Astrocyte (in vitro differentiated cells and primary cell): Measurements from ENCODE around the gene DYNC1LI1. TPM values are rescaled to one million over a fixed set of nuclear protein-coding genes. Genes with fewer than 3 reads are reported as not detected.

Experiments
- DNase-seq: peaks from one replicate; pipeline ENCODE4 v3.0.0-alpha.2; 2010; ENCODE audit warnings: low read depth
- FAIRE-seq: peaks from 2 replicates; lab custom pipeline; 2011; peaks lifted over from hg19 to GRCh38; lab: Jason Lieb, UNC
- H2AFZ ChIP-seq: 2 replicates; pipeline ENCODE4 v1.6.0; 2012; ENCODE audit warnings: low read depth, low read length, inconsistent platforms
- H3K27ac ChIP-seq: 2 replicates; pipeline ENCODE4 v1.5.1; 2011; ENCODE audit warnings: low read depth, low read length, inconsistent platforms
- H3K27me3 ChIP-seq: 2 replicates; pipeline ENCODE4 v1.6.0; 2011; ENCODE audit warnings: low read length, inconsistent platforms; ENCODE audit not compliant: insufficient read depth
- H3K36me3 ChIP-seq: 2 replicates; pipeline ENCODE4 v1.5.1; 2011; ENCODE audit warnings: low read length, inconsistent platforms; ENCODE audit not compliant: insufficient read depth
- H3K4me1 ChIP-seq: 2 replicates; pipeline ENCODE4 v1.5.1; 2011; ENCODE audit warnings: low read length, inconsistent platforms; ENCODE audit not compliant: insufficient read depth
- H3K4me2 ChIP-seq: 2 replicates; pipeline ENCODE4 v1.6.0; 2012; ENCODE audit warnings: low read length, inconsistent platforms
- H3K4me3 ChIP-seq: 2 replicates; pipeline ENCODE4 v1.5.1; 2011; ENCODE audit warnings: low read depth, mild to moderate bottlenecking, low read length, inconsistent platforms; ENCODE audit not compliant: insufficient read depth
- H3K79me2 ChIP-seq: 2 replicates; pipeline ENCODE4 v1.6.0; 2012; ENCODE audit warnings: mild to moderate bottlenecking, low read length, inconsistent platforms; ENCODE audit not compliant: insufficient read depth
- H3K9ac ChIP-seq: 2 replicates; pipeline ENCODE4 v1.6.0; 2012; ENCODE audit warnings: mild to moderate bottlenecking, low read length, inconsistent platforms
- H3K9me3 ChIP-seq: 2 replicates; pipeline ENCODE4 v1.5.1; 2012; ENCODE audit warnings: low read depth, mild to moderate bottlenecking, low read length, inconsistent platforms; ENCODE audit not compliant: insufficient read depth
- H4K20me1 ChIP-seq: 2 replicates; pipeline ENCODE4 v1.6.0; 2012; ENCODE audit warnings: low read length, inconsistent platforms; ENCODE audit not compliant: insufficient read depth
- H3K27ac Mint-ChIP-seq: one replicate; pipeline ENCODE4 v1.8.0; 2021; ENCODE audit warnings: mild to moderate bottlenecking, mixed read lengths; ENCODE audit not compliant: unreplicated experiment
- H3K27me3 Mint-ChIP-seq: one replicate; pipeline ENCODE4 v1.8.0; 2021; ENCODE audit warnings: low read depth, mixed read lengths; ENCODE audit not compliant: unreplicated experiment
- H3K36me3 Mint-ChIP-seq: one replicate; pipeline ENCODE4 v1.8.0; 2021; ENCODE audit warnings: low read depth, mixed read lengths; ENCODE audit not compliant: unreplicated experiment
- H3K4me1 Mint-ChIP-seq: one replicate; pipeline ENCODE4 v1.8.0; 2021; ENCODE audit warnings: low read depth, mixed read lengths; ENCODE audit not compliant: unreplicated experiment
- H3K4me3 Mint-ChIP-seq: one replicate; pipeline ENCODE4 v1.8.0; 2021; ENCODE audit warnings: mild to moderate bottlenecking, moderate library complexity, mixed read lengths; ENCODE audit not compliant: unreplicated experiment
- H3K9me3 Mint-ChIP-seq: one replicate; pipeline ENCODE4 v1.8.0; 2021; ENCODE audit warnings: mild to moderate bottlenecking, mixed read lengths; ENCODE audit not compliant: unreplicated experiment
- CTCF ChIP-seq: IDR thresholded peaks from 2 replicates; pipeline ENCODE4 v1.5.1; 2011; ENCODE audit warnings: low read depth, mild to moderate bottlenecking, inconsistent platforms, low read length, moderate library complexity; ENCODE audit not compliant: insufficient read depth
- EZH2 ChIP-seq: IDR thresholded peaks from 2 replicates; pipeline ENCODE4 v1.6.1; 2012; ENCODE audit warnings: mild to moderate bottlenecking, low read length, inconsistent platforms; ENCODE audit not compliant: insufficient read depth
- total RNA-seq: library from RNA; stranded (reverse); gene quantifications from 2 replicates; pipeline ENCODE4 v1.2.1, GENCODE V29; 2021

Gene DYNC1LI1
- total RNA-seq, 1 donor from 2014 or later: 43.0 TPM

- H3K4me3 ChIP-seq: no peak overlapping the region
- no peak overlapping the region for H3K9ac ChIP-seq
- no peaks in the 10 kb centered on the region for H3K27me3 ChIP-seq
- H3K9me3 ChIP-seq: no peaks in the 10 kb centered on the region
- H3K27ac ChIP-seq: no peak overlapping the region
- H2AFZ ChIP-seq: no peak overlapping the region
- TF ChIP-seq EZH2 (no peak), CTCF (no peak)
- H3K4me1 ChIP-seq: no peaks in the 10 kb centered on the region
- Mint-ChIP-seq H3K9me3 (no peaks in the 10 kb centered on the region), H3K4me3 (no peak overlapping the region), H3K27ac (no peak overlapping the region), H3K4me1 (no peaks in the 10 kb centered on the region), H3K36me3 (no peaks in the 10 kb centered on the region), H3K27me3 (no peaks in the 10 kb centered on the region)
- DNase-seq: no peak
- H3K36me3 ChIP-seq: no peaks in the 10 kb centered on the region
- FAIRE-seq: no peak
- peaks cover 97% of the 10 kb centered on the region for H3K79me2 ChIP-seq
- no peak overlapping the region for H3K4me2 ChIP-seq
- peaks cover 82% of the 10 kb centered on the region for H4K20me1 ChIP-seq
These were observed 19.2 kb downstream of the DYNC1LI1 start for GRCh38 chr3:32551496-32551895.

- H3K36me3 Mint-ChIP-seq: no peaks in the 10 kb centered on the region
- H3K27me3 Mint-ChIP-seq: no peaks in the 10 kb centered on the region
- no peak for FAIRE-seq
- Histone ChIP-seq H3K27me3 (no peaks in the 10 kb centered on the region), H3K27ac (no peak overlapping the region), H3K79me2 (peaks cover 97% of the 10 kb centered on the region), H3K4me2 (no peak overlapping the region), H3K9ac (no peak overlapping the region), H2AFZ (no peak overlapping the region), H3K36me3 (no peaks in the 10 kb centered on the region), H4K20me1 (peaks cover 82% of the 10 kb centered on the region), H3K9me3 (no peaks in the 10 kb centered on the region), H3K4me3 (no peak overlapping the region), H3K4me1 (no peaks in the 10 kb centered on the region)
- H3K9me3 Mint-ChIP-seq: no peaks in the 10 kb centered on the region
- DNase-seq: no peak
- H3K27ac Mint-ChIP-seq: no peak overlapping the region
- H3K4me1 Mint-ChIP-seq: no peaks in the 10 kb centered on the region
- TF ChIP-seq EZH2: no peak
- TF ChIP-seq CTCF: no peak
- H3K4me3 Mint-ChIP-seq: no peak overlapping the region
These were observed 19.6 kb downstream of the DYNC1LI1 start for GRCh38 chr3:32551087-32551486.

- Histone ChIP-seq H3K9ac (no peak overlapping the region), H3K4me3 (no peak overlapping the region), H3K4me2 (no peak overlapping the region), H3K36me3 (no peaks in the 10 kb centered on the region), H3K4me1 (no peaks in the 10 kb centered on the region), H3K27ac (no peak overlapping the region), H3K27me3 (no peaks in the 10 kb centered on the region), H3K9me3 (no peaks in the 10 kb centered on the region), H3K79me2 (peaks cover 66% of the 10 kb centered on the region), H4K20me1 (peaks cover 37% of the 10 kb centered on the region), H2AFZ (no peak overlapping the region)
- H3K9me3 Mint-ChIP-seq: no peaks in the 10 kb centered on the region
- no peak for FAIRE-seq
- H3K4me1 Mint-ChIP-seq: no peaks in the 10 kb centered on the region
- no peak overlapping the region for H3K4me3 Mint-ChIP-seq
- H3K27ac Mint-ChIP-seq: no peak overlapping the region
- TF ChIP-seq EZH2: no peak
- no peak for TF ChIP-seq CTCF
- no peaks in the 10 kb centered on the region for H3K36me3 Mint-ChIP-seq
- DNase-seq: no peak
- no peaks in the 10 kb centered on the region for H3K27me3 Mint-ChIP-seq
These were observed 25.4 kb downstream of the DYNC1LI1 start for GRCh38 chr3:32545305-32545704.
